ENCODE measurements around the gene SETD4.

Gene SETD4

DNA sequence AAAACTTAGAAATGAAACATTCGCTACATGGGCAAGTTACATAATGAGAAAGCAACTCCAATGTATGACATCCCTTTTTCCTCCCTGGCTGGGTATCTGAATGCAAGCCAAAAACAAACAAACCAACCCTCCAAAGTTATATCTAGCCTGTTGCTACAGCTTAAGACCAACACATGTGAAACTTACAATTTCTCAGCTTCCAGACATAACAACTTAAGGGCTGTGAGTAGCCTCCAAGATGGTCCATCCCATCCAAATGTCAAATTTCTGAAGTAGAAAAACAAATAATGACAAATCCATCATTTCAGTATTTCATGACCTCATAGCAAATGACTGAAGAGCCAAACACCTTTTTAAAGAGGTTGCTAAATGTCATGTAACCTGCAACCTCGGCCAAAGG lies 19.9 kb downstream of the SETD4 start:
- H3K9me3 Mint-ChIP-seq, result no peaks in the 10 kb centered on the region
- peaks cover 72% of the 10 kb centered on the region for H3K36me3 Mint-ChIP-seq
- no peak overlapping the region for H3K27ac Mint-ChIP-seq
- no peak for ATAC-seq
- H3K27me3 Mint-ChIP-seq, result no peaks in the 10 kb centered on the region
- no peak overlapping the region for H3K4me3 Mint-ChIP-seq
- no peaks in the 10 kb centered on the region for H3K4me1 Mint-ChIP-seq

DNA sequence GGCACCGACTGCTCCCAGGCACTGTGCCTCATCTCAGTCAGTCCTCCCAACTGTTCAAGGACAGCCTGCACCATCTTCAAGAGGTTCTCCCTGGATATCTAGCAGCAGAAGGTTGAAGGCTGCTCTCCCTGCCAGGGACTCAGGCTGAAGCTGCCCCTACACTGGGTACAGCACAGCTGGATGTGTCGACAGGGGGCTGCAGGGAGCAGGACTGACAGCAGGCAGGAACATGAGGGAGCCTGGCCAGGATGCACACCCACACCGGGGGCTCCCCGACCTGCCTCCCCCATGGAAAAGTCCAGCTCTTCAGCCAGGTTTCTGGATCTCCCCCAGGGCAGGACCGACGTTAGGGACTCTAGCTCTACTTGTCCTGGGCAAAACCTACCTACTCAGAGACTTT lies 20.5 kb downstream of the SETD4 start:
- no peaks in the 10 kb centered on the region for H3K9me3 Mint-ChIP-seq
- H3K27me3 Mint-ChIP-seq, result no peaks in the 10 kb centered on the region
- ATAC-seq, result no peak
- H3K27ac Mint-ChIP-seq, result no peak overlapping the region
- no peak overlapping the region for H3K4me3 Mint-ChIP-seq
- no peaks in the 10 kb centered on the region for H3K4me1 Mint-ChIP-seq
- peaks cover 72% of the 10 kb centered on the region for H3K36me3 Mint-ChIP-seq

DNA sequence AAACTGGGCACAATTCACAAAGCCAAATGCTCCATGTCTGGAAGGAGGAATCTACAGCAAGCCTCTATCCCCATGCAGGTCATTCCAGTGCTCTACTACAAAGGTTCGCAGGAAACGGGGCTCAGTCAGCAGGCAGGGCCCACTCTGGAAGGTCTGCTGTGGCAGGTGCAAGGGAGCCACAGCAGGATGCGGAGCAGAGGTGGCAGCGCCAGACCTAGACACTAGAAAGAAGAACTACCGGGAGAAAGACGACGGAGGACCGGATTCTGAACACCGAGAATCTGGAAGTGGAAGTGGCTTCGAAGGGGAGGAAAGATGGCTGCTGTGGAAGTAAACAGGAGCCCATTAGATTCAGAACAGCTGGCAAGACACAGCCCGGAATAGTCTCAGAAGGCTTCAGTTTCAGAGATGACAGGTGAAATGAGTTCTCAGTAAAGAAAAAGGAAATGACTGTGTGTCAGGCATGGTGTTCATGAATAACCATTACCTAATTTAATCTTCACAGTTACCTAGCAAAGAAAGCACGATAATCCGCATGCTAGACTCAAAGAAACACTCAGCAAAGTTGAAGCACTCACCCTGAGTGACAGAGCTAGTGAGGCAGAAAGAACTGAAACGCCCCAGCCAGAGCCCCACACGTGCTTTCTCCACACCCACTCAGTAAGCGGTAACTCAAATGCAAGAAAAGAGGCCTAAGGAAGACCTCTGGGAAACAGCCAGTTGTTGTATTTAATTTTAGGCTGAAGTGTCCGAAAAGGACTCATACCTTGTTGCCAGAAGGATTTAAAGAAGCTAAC lies 21.4 kb downstream of the SETD4 start:
- Mint-ChIP-seq H3K27ac (no peak overlapping the region), H3K27me3 (no peaks in the 10 kb centered on the region), H3K9me3 (no peaks in the 10 kb centered on the region), H3K4me3 (no peak overlapping the region), H3K36me3 (peaks cover 70% of the 10 kb centered on the region), H3K4me1 (no peaks in the 10 kb centered on the region)
- no peak for ATAC-seq

DNA sequence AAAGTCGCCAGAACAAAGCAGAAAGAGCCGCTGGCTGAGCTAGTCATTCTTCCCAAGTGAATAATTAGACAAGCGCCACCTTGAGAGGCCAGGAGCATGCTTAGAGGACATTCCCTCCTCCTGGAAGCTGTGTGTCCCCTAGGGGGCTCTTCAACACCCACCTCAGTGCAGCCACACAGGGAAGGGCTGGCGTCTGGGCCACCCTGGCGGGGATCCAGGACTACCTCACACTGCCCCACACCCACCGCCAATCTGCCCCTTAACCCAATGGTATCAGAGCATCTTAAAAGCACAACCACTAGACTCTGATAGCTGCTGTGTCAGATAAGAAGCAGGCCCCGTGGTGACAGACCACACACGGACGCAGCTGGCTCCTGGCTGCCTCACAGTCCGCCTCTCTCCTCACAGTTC lies 24.9 kb downstream of the SETD4 start:
- Mint-ChIP-seq H3K27me3 (no peaks in the 10 kb centered on the region), H3K27ac (no peak overlapping the region)

DNA sequence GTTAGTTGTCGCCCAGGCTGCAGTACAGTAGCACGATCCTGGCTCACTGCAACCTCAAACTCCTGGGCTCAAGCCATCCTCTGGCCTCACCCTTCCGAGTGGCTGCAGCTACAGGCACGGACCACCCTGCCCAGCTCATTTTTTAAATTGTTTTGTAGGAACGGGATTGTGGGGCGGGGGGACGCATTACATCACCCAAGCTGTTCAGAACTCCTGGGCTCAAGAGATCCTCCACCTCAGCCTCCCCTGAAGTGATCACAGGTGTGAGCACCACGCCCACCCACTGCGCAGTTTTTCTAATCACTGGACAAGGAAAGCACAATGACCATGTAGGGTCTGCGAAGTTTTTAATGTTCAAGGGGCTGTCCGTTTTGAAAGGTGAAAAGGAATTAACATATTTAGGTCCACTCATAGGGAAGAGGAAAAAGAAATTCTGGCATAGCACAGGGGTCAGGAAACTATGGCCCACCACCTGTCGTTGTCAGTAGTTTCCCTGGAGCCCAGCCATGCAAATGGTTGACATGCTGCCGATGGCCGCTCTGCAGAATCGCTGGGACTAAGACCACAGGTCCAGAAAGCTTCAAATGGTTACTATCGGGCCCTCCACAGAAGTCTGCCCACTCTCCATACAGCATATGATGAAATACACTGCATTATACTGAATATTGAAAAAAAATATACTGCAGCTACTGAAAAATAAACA lies 26.0 kb downstream of the SETD4 start:
- H3K4me1 Mint-ChIP-seq, result no peaks in the 10 kb centered on the region
- no peak overlapping the region for H3K4me3 Mint-ChIP-seq
- no peak for ATAC-seq
- H3K27ac Mint-ChIP-seq, result no peak overlapping the region
- H3K36me3 Mint-ChIP-seq, result peaks cover 56% of the 10 kb centered on the region
- H3K9me3 Mint-ChIP-seq, result no peaks in the 10 kb centered on the region
- no peaks in the 10 kb centered on the region for H3K27me3 Mint-ChIP-seq

More for the DNA sequence above, 24.9 kb downstream of the SETD4 start:
- Mint-ChIP-seq H3K9me3 (no peaks in the 10 kb centered on the region), H3K4me1 (no peaks in the 10 kb centered on the region), H3K4me3 (no peak overlapping the region), H3K36me3 (peaks cover 59% of the 10 kb centered on the region)
- ATAC-seq, result no peak

DNA sequence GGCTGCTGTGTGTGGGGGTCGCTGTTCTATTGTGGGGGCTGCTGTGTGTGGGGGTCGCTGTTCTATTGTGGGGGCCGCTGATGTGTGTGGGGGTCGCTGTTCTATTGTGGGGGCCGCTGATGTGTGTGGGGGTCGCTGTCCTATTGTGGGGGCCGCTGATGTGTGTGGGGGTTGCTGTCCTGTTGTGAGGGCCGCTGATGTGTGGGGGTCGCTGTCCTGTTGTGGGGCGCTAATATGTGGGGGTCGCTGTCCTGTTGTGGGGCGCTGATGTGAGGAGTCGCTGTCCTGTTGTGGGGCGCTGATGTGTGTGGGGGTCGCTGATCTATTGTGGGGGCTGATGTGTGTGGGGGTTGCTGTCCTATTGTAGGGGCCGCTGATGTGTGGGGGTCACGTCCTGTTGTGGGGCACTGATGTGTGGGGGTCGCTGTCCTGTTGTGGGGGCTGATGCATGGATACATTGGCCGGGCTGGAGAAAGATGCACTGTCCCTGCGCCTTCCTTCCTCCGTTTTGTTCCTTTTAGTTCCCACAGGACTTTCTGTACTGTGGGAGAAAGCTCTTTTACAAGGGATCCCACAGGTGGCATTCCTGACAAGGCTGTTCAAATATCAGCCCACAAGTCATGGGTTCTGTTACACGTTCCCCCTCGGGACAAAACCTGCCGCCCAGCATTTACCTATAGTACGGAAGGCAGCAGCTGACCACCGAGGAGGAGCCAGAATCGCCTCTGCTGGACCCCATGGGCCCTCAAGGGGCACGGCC lies 27.5 kb downstream of the SETD4 start:
- Mint-ChIP-seq H3K27ac (no peak overlapping the region), H3K27me3 (no peaks in the 10 kb centered on the region)
- no peak for ATAC-seq

DNA sequence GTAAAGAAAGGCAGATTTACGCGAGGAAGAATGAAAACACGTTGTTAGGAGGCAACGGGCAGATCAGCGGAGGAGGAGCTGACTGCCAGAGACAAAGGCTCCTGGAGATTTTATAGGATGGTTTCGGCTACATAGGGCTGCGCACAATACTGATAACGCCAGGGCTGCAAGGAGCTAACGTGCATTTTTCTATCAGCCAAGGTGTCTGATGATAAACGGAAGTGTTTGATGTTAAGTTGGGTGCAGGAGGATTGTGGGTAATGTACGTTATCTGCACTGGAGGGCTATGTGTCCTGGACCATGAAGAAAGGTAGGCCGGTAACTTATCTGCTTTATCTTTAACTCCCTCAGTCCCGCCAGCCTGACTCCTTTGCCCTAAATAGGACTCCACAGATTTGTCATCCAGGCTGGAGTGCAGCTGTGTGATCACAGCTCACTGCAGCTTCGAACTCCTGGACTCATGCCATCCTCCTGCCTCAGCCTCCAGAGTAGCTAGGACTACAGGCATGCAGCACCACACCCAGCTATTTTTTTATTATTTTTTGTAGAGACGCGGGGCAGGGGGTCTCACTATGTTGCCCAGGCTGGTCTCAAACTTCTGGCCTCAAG lies 29.6 kb downstream of the SETD4 start:
- ATAC-seq, result no peak
- Mint-ChIP-seq H3K27me3 (no peaks in the 10 kb centered on the region), H3K9me3 (no peaks in the 10 kb centered on the region), H3K4me1 (peaks cover 9% of the 10 kb centered on the region), H3K27ac (no peak overlapping the region), H3K4me3 (no peak overlapping the region), H3K36me3 (peaks cover 24% of the 10 kb centered on the region)

More for the DNA sequence above, 27.5 kb downstream of the SETD4 start:
- H3K4me1 Mint-ChIP-seq, result peaks cover 9% of the 10 kb centered on the region
- no peak overlapping the region for H3K4me3 Mint-ChIP-seq
- H3K9me3 Mint-ChIP-seq, result no peaks in the 10 kb centered on the region
- H3K36me3 Mint-ChIP-seq, result peaks cover 41% of the 10 kb centered on the region

DNA sequence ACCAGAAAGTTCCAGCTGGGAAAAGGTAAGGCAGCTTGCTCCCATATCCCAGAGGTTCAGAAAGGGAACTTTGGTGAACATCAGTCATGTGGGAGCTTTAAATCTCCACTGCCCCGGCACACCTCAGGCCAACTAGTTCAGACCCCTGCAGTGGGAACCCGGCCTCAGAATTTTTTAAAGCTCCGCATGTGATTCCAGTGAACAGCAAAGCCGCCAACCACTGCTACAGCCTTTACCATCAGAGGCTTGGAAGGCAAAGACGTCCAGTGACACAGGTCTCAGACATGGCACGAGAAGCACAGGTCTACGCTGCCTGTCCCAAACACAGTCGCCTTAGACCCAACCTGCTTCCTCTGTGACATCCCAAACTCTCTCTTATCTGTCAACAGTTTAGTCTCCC lies 31.0 kb downstream of the SETD4 start:
- H3K9me3 Mint-ChIP-seq, result no peaks in the 10 kb centered on the region
- H3K4me1 Mint-ChIP-seq, result peaks cover 9% of the 10 kb centered on the region
- no peak for ATAC-seq
- peaks cover 11% of the 10 kb centered on the region for H3K36me3 Mint-ChIP-seq
- H3K27me3 Mint-ChIP-seq, result no peaks in the 10 kb centered on the region
- H3K4me3 Mint-ChIP-seq, result no peak overlapping the region
- no peak overlapping the region for H3K27ac Mint-ChIP-seq

DNA sequence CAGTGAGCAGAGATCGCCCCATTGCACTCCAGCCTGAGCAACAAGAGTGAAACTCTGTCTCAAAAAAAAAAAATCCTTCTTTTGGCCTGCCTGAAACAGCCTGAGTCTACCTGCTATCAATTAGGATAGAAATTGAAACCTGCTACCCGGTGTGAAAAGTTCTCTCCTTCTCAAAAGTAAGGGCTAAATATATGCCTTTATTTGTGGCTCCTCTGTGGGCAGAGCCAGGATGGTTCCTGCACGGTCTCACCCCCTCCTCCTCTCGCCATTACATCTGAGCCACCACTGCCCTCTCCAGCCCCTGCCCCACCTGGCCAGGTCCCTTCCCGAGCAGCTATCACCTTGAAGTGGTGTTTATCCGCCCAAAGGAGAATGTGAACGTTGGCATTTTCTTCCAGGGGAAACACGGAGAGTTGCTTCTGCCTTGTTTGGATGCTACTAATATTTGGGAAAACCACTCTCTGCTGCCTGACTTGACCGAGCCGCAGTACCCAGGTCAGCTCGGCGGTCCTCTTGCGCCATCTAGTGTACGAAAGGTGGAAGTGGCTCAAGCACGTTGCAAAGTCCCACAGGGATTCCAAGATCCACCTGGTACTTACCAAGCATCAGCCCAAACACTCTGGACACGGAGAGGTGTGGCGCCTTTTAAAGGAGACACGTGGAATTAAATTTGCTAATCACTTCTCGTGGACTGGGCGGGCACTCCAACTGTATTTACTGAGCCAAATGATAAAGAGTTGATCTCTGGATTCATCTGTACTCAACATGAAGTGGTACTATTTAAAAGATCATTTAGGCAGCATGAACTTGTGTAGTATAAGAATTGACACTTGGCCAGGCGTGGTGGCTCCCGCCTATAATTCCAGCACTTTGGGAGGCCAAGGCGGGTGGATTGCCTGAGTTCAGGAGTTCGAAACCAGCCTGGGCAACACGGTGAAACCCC lies 31.9 kb downstream of the SETD4 start:
- ATAC-seq, result peak; percentile 78
- Mint-ChIP-seq H3K27me3 (no peaks in the 10 kb centered on the region), H3K4me3 (no peak overlapping the region), H3K9me3 (no peaks in the 10 kb centered on the region), H3K4me1 (peaks cover 9% of the 10 kb centered on the region), H3K27ac (no peak overlapping the region), H3K36me3 (peaks cover 7% of the 10 kb centered on the region)

DNA sequence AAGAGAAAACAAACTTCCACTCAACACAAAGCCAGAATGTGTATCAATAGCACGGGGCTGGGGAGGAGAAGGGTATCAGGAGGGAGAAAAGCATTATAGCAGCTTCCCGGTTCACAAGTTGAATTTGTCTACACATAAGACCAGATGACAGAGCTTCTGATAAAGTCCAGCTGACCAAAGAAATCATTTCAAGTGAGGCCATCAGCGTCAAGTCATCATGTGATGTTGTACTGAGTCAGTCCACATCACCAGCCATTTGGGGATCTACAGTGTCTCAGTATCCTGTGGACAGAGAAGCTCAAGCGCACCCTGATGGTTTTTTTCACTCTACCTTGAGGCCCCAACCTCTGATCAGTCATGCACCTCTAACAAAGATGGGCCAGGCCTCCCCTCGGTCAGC lies 33.0 kb downstream of the SETD4 start:
- no peak for ATAC-seq
- no peaks in the 10 kb centered on the region for H3K9me3 Mint-ChIP-seq
- H3K4me1 Mint-ChIP-seq, result peaks cover 9% of the 10 kb centered on the region
- no peak overlapping the region for H3K27ac Mint-ChIP-seq
- H3K4me3 Mint-ChIP-seq, result no peak overlapping the region
- peaks cover 5% of the 10 kb centered on the region for H3K36me3 Mint-ChIP-seq
- no peaks in the 10 kb centered on the region for H3K27me3 Mint-ChIP-seq

DNA sequence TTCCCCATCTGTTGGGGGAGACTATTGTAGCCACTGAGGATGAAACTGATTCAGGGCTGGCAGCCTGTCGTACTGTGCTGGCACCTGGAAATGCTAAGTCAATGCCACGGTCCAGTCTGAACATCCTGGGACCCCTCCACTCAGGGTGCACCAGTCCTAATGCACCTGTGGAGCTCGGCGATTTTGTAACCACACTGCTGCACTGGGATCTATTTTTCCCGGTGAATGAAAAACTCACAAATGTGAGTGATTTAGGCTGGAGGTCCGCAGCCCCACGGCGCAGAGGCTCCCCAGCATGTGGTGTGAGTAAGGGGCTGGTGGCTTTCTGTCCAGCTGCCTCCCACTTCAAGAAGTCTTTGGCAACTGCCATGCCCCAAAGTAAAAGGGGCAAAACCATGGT lies 35.5 kb downstream of the SETD4 start:
- H3K36me3 Mint-ChIP-seq, result no peaks in the 10 kb centered on the region
- no peak overlapping the region for H3K27ac Mint-ChIP-seq
- no peak overlapping the region for H3K4me3 Mint-ChIP-seq
- no peaks in the 10 kb centered on the region for H3K27me3 Mint-ChIP-seq
- no peak for ATAC-seq
- H3K9me3 Mint-ChIP-seq, result no peaks in the 10 kb centered on the region
- H3K4me1 Mint-ChIP-seq, result peaks cover 23% of the 10 kb centered on the region

DNA sequence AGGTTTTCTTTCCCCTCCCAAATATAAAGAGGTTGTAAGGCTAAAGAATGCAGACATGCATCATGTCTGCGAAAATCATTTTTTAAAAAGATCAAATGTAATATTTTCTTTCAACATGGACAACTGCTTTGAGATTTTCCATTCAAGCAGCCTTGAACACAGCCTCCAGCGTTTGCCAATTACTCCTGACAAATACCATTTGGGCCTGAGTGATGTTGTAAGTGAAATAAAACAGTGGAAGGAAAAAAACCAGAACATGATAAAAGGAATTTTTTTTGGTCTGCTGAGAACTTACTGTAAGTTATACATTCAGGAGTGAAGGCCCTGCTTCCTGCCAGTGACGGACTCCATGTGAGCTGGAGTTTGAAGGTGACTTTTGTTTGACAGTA lies 37.2 kb downstream of the SETD4 start:
- Mint-ChIP-seq H3K27me3 (no peaks in the 10 kb centered on the region), H3K36me3 (no peaks in the 10 kb centered on the region), H3K4me3 (no peak overlapping the region), H3K9me3 (no peaks in the 10 kb centered on the region), H3K27ac (no peak overlapping the region), H3K4me1 (peaks cover 16% of the 10 kb centered on the region)
- no peak for ATAC-seq

DNA sequence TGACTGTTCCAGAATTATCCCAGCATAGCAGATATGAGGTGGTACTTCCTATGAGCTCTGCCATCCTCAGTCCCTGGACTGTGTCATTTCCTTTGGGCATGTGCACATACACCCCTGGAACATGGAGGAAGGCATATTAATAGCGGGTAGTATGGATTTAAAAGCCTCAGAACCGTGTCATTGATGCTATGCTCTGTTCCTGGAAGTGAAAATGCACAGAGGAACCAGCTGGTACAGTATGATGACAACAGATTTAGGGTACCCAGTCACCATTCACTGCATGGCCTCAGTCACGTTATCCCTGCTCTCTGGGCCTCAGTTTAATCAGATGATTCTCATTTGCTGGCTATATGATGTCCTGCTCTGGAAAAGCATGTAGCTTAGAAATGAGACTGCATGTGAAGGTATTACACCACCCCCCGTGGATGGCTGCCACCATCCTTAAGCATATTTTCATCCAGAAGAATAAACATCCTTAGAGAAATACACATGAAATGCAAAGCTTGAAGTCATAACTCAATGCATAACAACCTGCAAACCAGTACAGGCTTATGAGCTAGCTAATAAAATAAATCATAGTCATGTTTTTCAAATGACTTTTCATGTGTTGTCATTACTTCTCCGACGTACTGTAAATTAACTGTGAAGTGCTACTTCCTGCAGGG lies 37.8 kb downstream of the SETD4 start:
- H3K4me1 Mint-ChIP-seq, result peaks cover 14% of the 10 kb centered on the region
- ATAC-seq, result no peak
- H3K4me3 Mint-ChIP-seq, result no peak overlapping the region
- no peaks in the 10 kb centered on the region for H3K36me3 Mint-ChIP-seq
- H3K27ac Mint-ChIP-seq, result no peak overlapping the region
- no peaks in the 10 kb centered on the region for H3K27me3 Mint-ChIP-seq
- no peaks in the 10 kb centered on the region for H3K9me3 Mint-ChIP-seq

DNA sequence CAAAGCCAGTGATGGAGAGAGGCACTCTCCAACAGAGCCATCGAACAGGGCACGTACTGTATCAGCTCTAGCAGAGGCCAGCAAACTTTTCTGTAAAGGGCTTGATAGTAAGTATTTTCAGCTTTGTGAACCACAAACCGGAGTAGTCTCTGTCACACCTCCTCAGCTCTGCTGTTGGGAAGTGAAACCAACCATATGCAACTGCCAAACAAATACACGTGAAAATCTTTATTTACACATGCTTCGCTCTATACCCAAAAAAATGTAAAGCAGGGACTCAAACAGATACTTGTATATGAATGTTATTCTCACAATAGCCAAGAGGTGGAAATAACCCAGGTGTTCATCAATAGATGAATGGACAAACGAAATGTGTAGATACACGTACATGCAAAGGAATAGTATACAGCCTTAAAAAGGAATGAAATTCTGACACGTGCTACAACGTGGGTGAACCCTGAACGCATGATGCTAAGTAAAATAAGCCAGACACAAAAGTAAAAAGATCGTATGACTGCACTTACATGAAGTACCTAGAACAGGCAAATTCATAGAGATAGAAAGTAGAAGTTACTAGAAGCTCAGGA lies 39.0 kb downstream of the SETD4 start:
- H3K27me3 Mint-ChIP-seq, result no peaks in the 10 kb centered on the region
- H3K4me3 Mint-ChIP-seq, result no peak overlapping the region
- peak; percentile 66 for ATAC-seq

More for the DNA sequence above, 39.0 kb downstream of the SETD4 start:
- no peaks in the 10 kb centered on the region for H3K36me3 Mint-ChIP-seq
- no peak overlapping the region for H3K27ac Mint-ChIP-seq
- H3K4me1 Mint-ChIP-seq, result peaks cover 14% of the 10 kb centered on the region
- no peaks in the 10 kb centered on the region for H3K9me3 Mint-ChIP-seq

Measured in stimulated activated memory B cell treated with anti-CD40 and anti-IgM and Interleukin-4, amounts not matched to agents 10 μg/mL and 1 μg/mL and 100 μg/mL, for 72 hours (primary cell).